Esophagus squamous epithelium (tissue), 5 donors: Measurements from ENCODE around the gene XPNPEP1. TPM values are rescaled to one million over a fixed set of nuclear protein-coding genes. Genes with fewer than 3 reads are reported as not detected.

ENCODE experiments used
- DNase-seq: peaks from one replicate; lab custom pipeline; 2025; lab: John Stamatoyannopoulos, UW
- H3K27ac ChIP-seq, 4 donors: fragments of 200-600 bp; sonication (generic); one replicate each; pipeline ENCODE4 v1.5.1; 2016 to 2019; ENCODE audit warnings: mild to moderate bottlenecking in 1 of 4
- H3K27me3 ChIP-seq, 4 donors: fragments of 200-600 bp; sonication (generic); 1 replicate in 3 of 4; 2 replicates in 1 of 4; pipeline versions ENCODE4 v1.5.1 to v1.6.0; 2017 to 2021; ENCODE audit warnings: antibody characterized with exemption in 1 of 4
- H3K36me3 ChIP-seq, 3 donors: fragments of 200-600 bp; sonication (generic); one replicate each; pipeline ENCODE4 v1.5.1; 2016 to 2019
- H3K4me1 ChIP-seq, 3 donors: fragments of 200-600 bp; sonication (generic); one replicate each; pipeline ENCODE4 v1.5.1; 2017 to 2019
- H3K4me3 ChIP-seq, 4 donors: fragments of 200-600 bp; sonication (generic); 1 replicate in 3 of 4; 2 replicates in 1 of 4; pipeline ENCODE4 v1.5.1; 2016 to 2019; ENCODE audit warnings: mild to moderate bottlenecking in 2 of 4, moderate library complexity in 1 of 4
- H3K9me3 ChIP-seq, 3 donors: fragments of 200-600 bp; sonication (generic); one replicate each; pipeline ENCODE4 v1.5.1; 2016 to 2019
- CTCF ChIP-seq, 6 experiments: fragments of 450-650 bp in 4 of 6; fragments of 200-600 bp in 2 of 6; sonication (generic) in 2 of 6; IDR thresholded peaks; one replicate each; pipeline ENCODE4 v1.5.1; 2016 to 2019; ENCODE audit warnings: antibody characterized with exemption in 6 of 6, mild to moderate bottlenecking in 4 of 6, moderate library complexity in 4 of 6
- POLR2A ChIP-seq, 4 donors: fragments of 450-650 bp; IDR thresholded peaks; one replicate each; pipeline ENCODE4 v1.6.1; 2017; ENCODE audit warnings: antibody characterized with exemption in 4 of 4, mild to moderate bottlenecking in 4 of 4, moderate library complexity in 3 of 4
- WGBS, 2 donors: methylation state at CpG; one replicate each; pipeline ENCODE4 v1.1.5; 2018; 5-methylcytosine and 5-hydroxymethylcytosine counted together
- intact Hi-C: fragments of 100-400 bp; cut with DNase I; formaldehyde crosslinking; loops from one replicate; pipeline ENCODE4 v1.15.0; 2022
- total RNA-seq, 4 donors: library from RNA; depleted of rRNA; stranded (reverse); fragments of >200 nt; gene quantifications; one replicate each; pipeline ENCODE4 v1.1.0, GENCODE V29; 2016
- donor health status: DM: yes; HTN: yes; CAD: no.

The XPNPEP1 gene
- total RNA-seq, 4 donors from 2014 or later: 39.0 to 79.3 (median 60.1) TPM

- peaks cover 36 to 99% (median 72%) of the 10 kb centered on the region in 3 donors for H3K4me1 ChIP-seq
- H3K9me3 ChIP-seq: no peaks in the 10 kb centered on the region
- TF ChIP-seq CTCF (IDR thresholded peaks at IDR 0.05) (no peak), POLR2A (IDR thresholded peaks at IDR 0.05) (no peak)
- 43 to 54% methylated on average over 4 to 5 of the region's 7 CpGs for WGBS, 2 donors
- no peak for DNase-seq
- intact Hi-C loops: loop anchor here (10.0 kb wide), 1 partner anchor 110 kb away; the partner anchor contains the start of gene ADD3
- no peak overlapping the region for H3K4me3 ChIP-seq
- no peaks in the 10 kb centered on the region for H3K27me3 ChIP-seq
- H3K27ac ChIP-seq: peak overlapping the region; percentile 71 to 84 (median 76)
- peaks cover 0 to 23% (median 0%) of the 10 kb centered on the region in 3 donors for H3K36me3 ChIP-seq
Observed at GRCh38 chr10:109895095-109895818, 28.1 kb downstream of the XPNPEP1 start.

- no peak for TF ChIP-seq CTCF (IDR thresholded peaks at IDR 0.05)
- no peak for TF ChIP-seq POLR2A (IDR thresholded peaks at IDR 0.05)
- Histone ChIP-seq H3K4me1 (peaks cover 36 to 97% (median 71%) of the 10 kb centered on the region in 3 donors), H3K36me3 (peaks cover 0 to 23% (median 0%) of the 10 kb centered on the region in 3 donors), H3K27ac (peak overlapping the region; percentile 71 to 84 (median 76)), H3K4me3 (no peak overlapping the region), H3K27me3 (no peaks in the 10 kb centered on the region), H3K9me3 (no peaks in the 10 kb centered on the region)
- intact Hi-C loops: loop anchor here (10.0 kb wide), 1 partner anchor 110 kb away; the partner anchor contains the start of gene ADD3
- 10 to 24% methylated on average over 5 of the region's 5 CpGs for WGBS, 2 donors
- DNase-seq: no peak
Observed at GRCh38 chr10:109894516-109894915, 28.8 kb downstream of the XPNPEP1 start.

- H3K4me3 ChIP-seq: no peak overlapping the region
- TF ChIP-seq CTCF (IDR thresholded peaks at IDR 0.05) (no peak), POLR2A (IDR thresholded peaks at IDR 0.05) (no peak)
- intact Hi-C loops: loop anchor here (10.0 kb wide), 1 partner anchor 111 kb away; the partner anchor contains the start of gene ADD3
Observed at GRCh38 chr10:109893386-109893785, 29.9 kb downstream of the XPNPEP1 start.

GRCh38 chr10:109892931-109893330 is 30.4 kb downstream of the XPNPEP1 start:
- Histone ChIP-seq H3K36me3 (peaks cover 0 to 34% (median under 1%) of the 10 kb centered on the region in 3 donors), H3K4me1 (peaks cover 36 to 81% (median 58%) of the 10 kb centered on the region in 3 donors), H3K4me3 (no peak overlapping the region), H3K27me3 (no peaks in the 10 kb centered on the region), H3K27ac (peak overlapping the region; percentile 71 to 84 (median 76)), H3K9me3 (no peaks in the 10 kb centered on the region)
- TF ChIP-seq POLR2A (IDR thresholded peaks at IDR 0.05) (no peak), CTCF (IDR thresholded peaks at IDR 0.05) (no peak)
- no peak for DNase-seq
- WGBS, 2 donors: 36 to 65% methylated on average over 9 of the region's 9 CpGs
- intact Hi-C loops: loop anchor here (10.0 kb wide), 1 partner anchor 112 kb away; the partner anchor contains the start of gene ADD3

More at GRCh38 chr10:109893386-109893785, 29.9 kb downstream of the XPNPEP1 start:
- Histone ChIP-seq H3K4me1 (peaks cover 36 to 86% (median 59%) of the 10 kb centered on the region in 3 donors), H3K27me3 (no peaks in the 10 kb centered on the region), H3K36me3 (peaks cover 0 to 29% (median 0%) of the 10 kb centered on the region in 3 donors), H3K9me3 (no peaks in the 10 kb centered on the region), H3K27ac (peak overlapping the region; percentile 71 to 84 (median 76))
- 87% methylated on average over 4 of the region's 4 CpGs for WGBS, 2 donors
- DNase-seq: no peak

GRCh38 chr10:109892117-109892516 is 31.2 kb downstream of the XPNPEP1 start:
- Histone ChIP-seq H3K4me3 (no peak overlapping the region), H3K27ac (peak overlapping the region; percentile 67 to 84 (median 71)), H3K27me3 (no peaks in the 10 kb centered on the region), H3K36me3 (peaks cover 0 to 42% (median 5%) of the 10 kb centered on the region in 3 donors), H3K9me3 (no peaks in the 10 kb centered on the region), H3K4me1 (peaks cover 36 to 74% (median 58%) of the 10 kb centered on the region in 3 donors)
- TF ChIP-seq CTCF (IDR thresholded peaks at IDR 0.05) (no peak), POLR2A (IDR thresholded peaks at IDR 0.05) (no peak)
- DNase-seq: no peak
- intact Hi-C loops: loop anchor here (10.0 kb wide), 1 partner anchor 113 kb away; the partner anchor contains the start of gene ADD3
- WGBS, 2 donors: 31 to 38% methylated on average over 1 of the region's 4 CpGs
